GM18868 (cell line): ENCODE measurements around the gene TRPM1.

ENCODE experiments used
- ATAC-seq: cut with Tn5 transposase; IDR thresholded peaks from one replicate; pipeline ENCODE4 v1.9.1; 2021; ENCODE audit warnings: mild to moderate bottlenecking, moderate library complexity; ENCODE audit not compliant: unreplicated experiment

Gene TRPM1

GRCh38 chr15:31101262-31102038, at the start of gene TRPM1:
Gene TRPM1 (minus strand): TSS chr15:31101725. CDS start chr15:31081355, 20,370 bp downstream.
- ATAC-seq: no peak

GRCh38 chr15:31150732-31151231, 49.3 kb upstream of the TRPM1 start:
- ATAC-seq: no peak

DNA sequence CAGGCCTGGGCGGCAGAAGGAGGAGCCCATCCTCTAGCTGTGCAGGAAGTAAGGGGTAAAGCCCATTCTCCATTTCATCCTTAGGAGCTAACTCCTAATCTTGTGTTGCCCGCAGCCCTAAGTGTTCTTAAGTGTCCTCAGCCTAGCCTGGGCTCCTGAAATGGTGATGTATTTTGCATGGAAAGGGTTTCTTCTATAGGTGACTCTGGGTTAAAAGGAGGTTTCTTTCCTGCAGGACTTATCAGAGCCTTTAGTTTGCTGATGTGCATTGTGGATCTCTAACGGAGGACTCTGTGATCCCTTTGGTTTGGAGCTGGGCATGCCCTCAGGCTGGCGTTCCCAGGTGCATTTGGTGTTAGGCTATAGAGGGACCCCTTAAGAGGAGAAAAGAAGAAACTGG, 48.5 kb upstream of the TRPM1 start:
- no peak for ATAC-seq

DNA sequence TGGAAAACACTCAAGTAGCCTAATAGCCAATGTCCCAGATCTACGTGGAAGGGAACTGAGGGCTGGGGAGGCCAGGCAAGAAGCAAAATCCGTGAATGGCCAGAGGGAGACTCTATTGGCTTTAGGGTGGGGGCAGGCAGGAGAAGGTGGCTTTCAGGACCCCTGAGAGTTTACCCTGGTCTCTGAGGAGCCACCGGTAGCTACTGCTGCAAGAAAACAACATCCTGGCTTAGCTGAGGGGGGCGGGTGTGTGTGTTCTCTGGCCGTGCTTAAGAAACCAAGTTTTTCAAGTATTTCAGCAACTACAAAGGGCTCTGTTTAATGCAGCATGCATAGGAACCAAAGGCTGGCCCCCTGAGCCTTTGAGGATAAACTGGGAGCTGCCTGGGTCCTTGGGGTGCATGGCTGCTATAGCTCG, 47.6 kb upstream of the TRPM1 start:
- ATAC-seq: no peak

DNA sequence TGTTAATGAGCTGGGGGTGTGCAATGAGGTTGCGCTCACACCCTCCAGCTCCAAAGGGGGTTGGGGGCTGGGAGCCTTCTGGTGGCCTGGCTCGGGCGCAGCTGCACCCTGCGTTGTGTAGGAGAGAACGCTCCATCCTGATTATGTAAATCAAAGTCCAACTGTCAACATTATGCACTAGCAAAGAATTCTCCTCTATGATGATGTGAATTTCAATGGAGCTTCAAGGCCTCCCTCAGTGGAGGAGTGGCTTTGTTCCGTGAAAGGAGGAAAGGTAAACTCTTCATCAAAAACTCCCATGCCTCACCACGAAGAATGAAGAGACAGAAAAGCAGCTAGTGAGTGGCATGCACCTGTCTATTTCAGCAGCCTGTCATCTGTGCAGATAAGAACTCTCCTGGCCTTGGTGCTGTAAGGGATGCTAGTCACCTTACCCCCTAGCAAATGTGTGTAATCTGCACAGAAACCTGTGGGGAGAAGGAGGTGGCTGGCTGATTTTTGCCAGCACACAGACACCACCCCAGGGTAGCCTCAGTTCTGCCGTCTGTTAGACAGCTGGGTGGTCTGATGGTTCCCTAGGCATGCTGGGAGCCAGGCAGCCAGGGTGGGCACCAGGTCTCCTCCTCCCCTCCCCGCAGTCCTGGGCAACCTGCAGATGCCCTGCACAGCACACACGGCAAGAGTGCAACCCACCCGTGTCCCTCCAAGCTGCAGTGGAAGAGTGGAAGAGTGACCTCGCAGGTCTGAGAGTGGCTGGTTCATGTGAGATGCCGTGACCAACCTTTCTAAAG, 47.0 kb upstream of the TRPM1 start:
- ATAC-seq: no peak

DNA sequence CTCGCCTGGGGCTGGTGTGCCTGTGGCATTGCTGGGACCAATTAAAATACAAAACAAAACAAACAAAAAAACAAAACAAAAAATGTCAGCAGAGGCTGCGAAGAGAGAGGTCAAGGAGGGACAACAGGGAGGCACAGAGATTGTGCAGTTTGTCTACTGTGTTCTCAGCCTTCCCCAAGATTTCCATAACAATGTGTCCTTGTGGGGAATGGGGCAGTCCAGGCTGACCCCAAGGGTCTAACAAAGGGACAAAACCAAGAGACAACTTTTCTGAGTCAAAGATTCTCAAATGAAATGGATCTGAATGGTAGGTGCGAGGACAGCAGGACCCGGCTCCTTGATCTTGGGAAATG, 46.4 kb upstream of the TRPM1 start:
- no peak for ATAC-seq

- ATAC-seq: no peak
Observed at GRCh38 chr15:31147456-31147855, 45.9 kb upstream of the TRPM1 start.

DNA sequence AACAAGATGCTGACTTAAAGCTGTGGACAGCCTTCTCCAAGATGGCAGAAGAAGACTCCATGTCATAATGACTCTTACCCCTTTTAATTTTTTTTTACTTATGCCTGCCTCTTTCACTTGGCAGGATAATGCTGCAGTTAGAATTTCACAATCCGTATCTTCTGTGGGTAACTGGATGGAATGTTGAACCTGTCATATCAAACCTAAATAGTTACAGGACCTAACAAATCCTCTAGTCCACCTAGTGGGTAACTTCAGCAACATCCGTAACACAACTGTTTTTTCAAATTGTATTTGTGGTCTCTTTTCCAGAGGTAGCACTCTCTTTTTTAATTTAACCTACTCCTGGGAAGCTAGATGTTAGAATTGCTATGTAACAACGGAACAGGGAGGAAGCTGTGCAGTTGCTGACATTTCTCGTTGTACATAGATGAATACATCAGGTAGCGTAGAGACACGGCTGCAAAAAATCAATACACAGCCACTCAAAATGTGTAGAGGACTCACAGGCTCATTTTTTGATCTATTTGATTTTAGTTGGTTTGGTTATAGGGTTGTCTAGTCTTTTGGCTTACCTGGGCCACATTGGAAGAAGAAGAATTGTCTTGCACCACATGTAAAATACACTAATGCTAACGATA, 43.9 kb upstream of the TRPM1 start:
- ATAC-seq: no peak

DNA sequence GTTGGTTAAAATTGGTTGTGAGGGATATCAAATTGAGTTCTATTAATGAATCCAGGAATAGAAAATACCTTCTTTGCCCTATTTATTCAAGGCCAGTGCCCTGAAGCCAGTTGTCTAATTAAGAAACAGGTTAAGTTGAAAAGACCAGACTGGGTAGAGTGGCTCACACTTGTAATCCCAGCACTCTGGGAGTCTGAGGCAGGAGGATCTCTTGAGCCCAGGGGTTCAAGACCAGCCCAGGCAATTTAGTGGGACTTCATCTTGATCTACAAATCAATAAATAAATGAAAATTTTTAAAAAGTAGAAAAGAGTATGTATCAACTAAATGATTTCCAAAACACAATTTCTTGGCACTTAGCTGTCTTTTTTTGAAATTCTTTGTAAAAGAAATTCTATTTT, 40.3 kb upstream of the TRPM1 start:
- no peak for ATAC-seq

- no peak for ATAC-seq
Observed at GRCh38 chr15:31136607-31137328, 35.2 kb upstream of the TRPM1 start.

- no peak for ATAC-seq
Observed at GRCh38 chr15:31136016-31136415, 34.5 kb upstream of the TRPM1 start.

GRCh38 chr15:31135523-31135922, 34.0 kb upstream of the TRPM1 start:
- no peak for ATAC-seq

DNA sequence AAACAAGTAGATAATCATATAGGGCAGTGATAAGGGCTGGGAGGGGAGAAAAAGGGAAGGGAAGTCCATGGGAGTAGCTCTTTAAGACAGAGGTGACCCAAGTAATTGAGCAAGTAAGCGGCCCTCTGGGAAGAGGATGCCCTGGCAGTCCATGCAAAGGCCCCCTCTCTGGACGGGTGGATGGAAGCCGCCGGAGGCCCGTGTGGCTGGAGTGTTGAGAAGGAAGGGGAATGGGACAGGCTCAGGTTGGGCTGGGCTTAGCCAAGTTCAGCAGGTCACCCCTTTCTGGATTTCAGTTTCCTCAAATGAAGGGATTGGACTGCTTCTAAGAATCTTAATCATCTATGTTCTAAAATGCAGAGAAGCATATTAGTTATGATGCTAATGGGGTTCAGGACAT, 32.4 kb upstream of the TRPM1 start:
- ATAC-seq: no peak

GRCh38 chr15:31131853-31132375, 30.4 kb upstream of the TRPM1 start:
- ATAC-seq: no peak

- no peak for ATAC-seq
Observed at GRCh38 chr15:31130576-31131237, 29.2 kb upstream of the TRPM1 start.

GRCh38 chr15:31129769-31130303, 28.3 kb upstream of the TRPM1 start:
- ATAC-seq: no peak

DNA sequence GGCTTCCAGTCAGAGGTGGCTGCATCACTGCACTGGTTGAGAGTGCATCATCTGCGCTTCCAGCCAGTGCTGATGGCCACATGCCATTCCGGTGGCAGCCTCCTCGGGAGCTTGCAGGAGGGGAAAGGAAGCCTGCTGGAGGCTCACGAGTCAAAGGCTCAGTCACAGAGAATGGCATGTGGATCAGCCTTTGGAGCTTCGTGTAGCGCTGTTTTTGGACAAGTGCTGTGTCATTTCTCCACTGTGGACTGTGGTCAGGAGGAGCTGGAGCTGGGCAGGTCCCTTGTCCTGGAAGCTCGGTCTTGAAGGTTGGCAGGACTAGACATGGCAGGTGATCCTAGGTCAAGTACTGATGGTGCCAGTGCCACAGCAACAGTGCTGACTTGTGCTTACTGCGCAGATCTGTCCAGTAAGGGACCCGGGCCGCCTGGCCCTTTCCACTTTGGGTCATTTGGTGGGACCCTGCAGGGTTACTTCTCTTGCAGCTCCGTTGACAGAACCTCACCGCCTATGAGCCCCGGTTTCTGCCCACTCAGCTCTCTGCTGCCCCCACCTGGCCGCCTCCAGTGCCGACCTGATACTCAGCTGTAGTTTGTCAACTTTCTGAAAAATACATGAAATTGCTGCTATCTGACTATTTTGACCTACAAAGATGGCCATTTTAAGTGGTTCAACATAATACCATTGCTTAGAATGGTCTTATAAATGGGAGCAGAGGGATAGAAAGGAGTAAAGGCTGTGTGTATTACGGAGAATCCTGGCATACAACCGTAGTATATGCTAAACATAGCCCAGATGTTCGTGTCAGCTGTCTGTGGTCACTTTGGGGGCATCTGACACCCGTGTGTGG, 27.6 kb upstream of the TRPM1 start:
- no peak for ATAC-seq

- ATAC-seq: no peak
Observed at GRCh38 chr15:31128477-31128876, 27.0 kb upstream of the TRPM1 start.
